Endothelial cell of umbilical vein (primary cell): Measurements from ENCODE around the gene FGD3. TPM values are rescaled to one million over a fixed set of nuclear protein-coding genes. Genes with fewer than 3 reads are reported as not detected.

ENCODE experiments used
- BruUV-seq: library from RNA; stranded (reverse); fragments of 400-500 nt; replicated peaks from 2 replicates; lab custom pipeline; 2021; lab: Mats Ljungman, UMichigan
- CTCF ChIA-PET: fragments of 300-600, 350-600 bp; sonication (Branson Sonifier 250); formaldehyde crosslinking; loops from one replicate; lab custom pipeline; 2021; ENCODE audit warnings: antibody characterized with exemption, inconsistent platforms; lab: Charles Lee
- POLR2A ChIA-PET: fragments of 300-600, 350-600 bp; sonication (Branson Sonifier 250); formaldehyde crosslinking; loops from one replicate; lab custom pipeline; 2021; ENCODE audit warnings: antibody characterized with exemption, inconsistent platforms; lab: Charles Lee
- DNase-seq: peaks from one replicate; pipeline ENCODE4 v3.0.0-alpha.2; 2011; ENCODE audit warnings: low read depth, low spot score
- FAIRE-seq: peaks from 2 replicates; lab custom pipeline; 2011; peaks lifted over from hg19 to GRCh38; lab: Jason Lieb, UNC
- H2AFZ ChIP-seq: 2 replicates; pipeline ENCODE4 v1.6.0; 2012; ENCODE audit warnings: low read depth, low read length, control low read depth, inconsistent platforms
- H3K27ac ChIP-seq: 2 replicates; pipeline ENCODE4 v1.5.1; 2011; ENCODE audit warnings: low read depth, mild to moderate bottlenecking, control low read depth, low read length, moderate library complexity; ENCODE audit not compliant: insufficient read depth
- H3K27me3 ChIP-seq, 2 experiments: 2 replicates each; pipeline versions ENCODE4 v1.6.0 to v1.6.1; 2011; ENCODE audit warnings: low read length in 2 of 2, mixed read lengths in 1 of 2; ENCODE audit not compliant: control insufficient read depth in 2 of 2, insufficient read depth in 2 of 2
- H3K36me3 ChIP-seq, 2 experiments: 2 replicates in 1 of 2; 3 replicates in 1 of 2; pipeline ENCODE4 v1.5.1; 2011; ENCODE audit warnings: low read length in 2 of 2, mild to moderate bottlenecking in 1 of 2, moderate library complexity in 1 of 2; ENCODE audit not compliant: control insufficient read depth in 2 of 2, insufficient read depth in 2 of 2; ENCODE audit errors: extremely low read depth in 1 of 2
- H3K4me1 ChIP-seq: 3 replicates; pipeline ENCODE4 v1.5.1; 2011; ENCODE audit warnings: mild to moderate bottlenecking, low read length; ENCODE audit not compliant: control insufficient read depth, insufficient read depth; ENCODE audit errors: extremely low read depth
- H3K4me2 ChIP-seq: 2 replicates; pipeline ENCODE4 v1.6.1; 2011; ENCODE audit warnings: low read length, control low read depth, mixed read lengths; ENCODE audit not compliant: insufficient read depth
- H3K4me3 ChIP-seq, 3 experiments: fragments of 200-600 bp in 1 of 3; sonication (generic), shearing (Covaris generic) in 1 of 3; replicated peaks in 1 of 3; 2 replicates each; pipeline ENCODE4 v1.5.1; 2011 to 2016; ENCODE audit warnings: control low read depth in 3 of 3, low read length in 3 of 3, mild to moderate bottlenecking in 2 of 3, inconsistent platforms in 1 of 3, low read depth in 1 of 3, moderate library complexity in 1 of 3; ENCODE audit not compliant: insufficient read depth in 1 of 3
- H3K79me2 ChIP-seq: 2 replicates; pipeline ENCODE4 v1.6.0; 2012; ENCODE audit warnings: low read length, inconsistent platforms; ENCODE audit not compliant: control insufficient read depth, insufficient read depth
- H3K9ac ChIP-seq: replicated peaks from 2 replicates; pipeline ENCODE3; 2011; ENCODE audit warnings: low read length, control low read depth; ENCODE audit not compliant: insufficient read depth; ENCODE audit errors: extremely low read depth
- H3K9me1 ChIP-seq: replicated peaks from 3 replicates; pipeline ENCODE4 v1.6.0; 2011; ENCODE audit warnings: mild to moderate bottlenecking, low read length; ENCODE audit not compliant: control insufficient read depth, insufficient read depth; ENCODE audit errors: extremely low read depth
- H3K9me3 ChIP-seq: replicated peaks from 2 replicates; pipeline ENCODE4 v1.5.1; 2012; ENCODE audit warnings: low read length, inconsistent platforms; ENCODE audit not compliant: control insufficient read depth, insufficient read depth
- H4K20me1 ChIP-seq: replicated peaks from 2 replicates; pipeline ENCODE3; 2011; ENCODE audit warnings: mild to moderate bottlenecking, low read length; ENCODE audit not compliant: control insufficient read depth, insufficient read depth; ENCODE audit errors: extremely low read depth
- CTCF ChIP-seq, 2 donors: IDR thresholded peaks; 1 replicate in 1 of 2; 2 replicates in 1 of 2; pipeline ENCODE4 v1.5.1; 2011; ENCODE audit warnings: low read length in 2 of 2, mild to moderate bottlenecking in 2 of 2, moderate library complexity in 2 of 2, control low read depth in 1 of 2, inconsistent platforms in 1 of 2, low read depth in 1 of 2; ENCODE audit not compliant: insufficient read depth in 1 of 2; ENCODE audit errors: extremely low read depth in 1 of 2
- EZH2 ChIP-seq: IDR thresholded peaks from 2 replicates; pipeline ENCODE4 v1.6.1; 2012; ENCODE audit warnings: borderline replicate concordance, low read depth, mild to moderate bottlenecking, moderate library complexity, low read length, inconsistent platforms; ENCODE audit not compliant: severe bottlenecking
- FOS ChIP-seq: IDR thresholded peaks from 2 replicates; pipeline ENCODE4 v1.6.1; 2011; ENCODE audit warnings: mild to moderate bottlenecking, low read length, moderate library complexity, borderline replicate concordance; ENCODE audit not compliant: insufficient read depth
- GATA2 ChIP-seq: IDR thresholded peaks from 2 replicates; pipeline ENCODE4 v1.7.0; 2011; ENCODE audit warnings: low read depth, mild to moderate bottlenecking, moderate library complexity, mixed read lengths, low read length; ENCODE audit not compliant: insufficient read length, insufficient read depth
- JUN ChIP-seq: IDR thresholded peaks from 2 replicates; pipeline ENCODE4 v1.6.1; 2011; ENCODE audit warnings: borderline replicate concordance, low read depth; ENCODE audit not compliant: insufficient read length, insufficient read depth
- MAX ChIP-seq: IDR thresholded peaks from 2 replicates; pipeline ENCODE4 v1.6.1; 2011; ENCODE audit not compliant: insufficient read depth, insufficient read length
- MYC ChIP-seq: IDR thresholded peaks from one replicate; pipeline ENCODE4 v1.6.1; 2011; ENCODE audit warnings: mild to moderate bottlenecking, low read depth, low read length
- POLR2A ChIP-seq: IDR thresholded peaks from 2 replicates; pipeline ENCODE4 v1.6.1; 2012; ENCODE audit warnings: low read depth, mild to moderate bottlenecking, control low read depth, low read length
- POLR2AphosphoS5 ChIP-seq: IDR thresholded peaks from 2 replicates; pipeline ENCODE4 v1.6.1; 2012; ENCODE audit warnings: low read depth, mild to moderate bottlenecking, control low read depth, low read length, moderate library complexity; ENCODE audit not compliant: insufficient read depth
- dilution Hi-C: fragments of 300-500 bp; cut with MboI; formaldehyde crosslinking; loops from one replicate; pipeline ENCODE4 v1.15.0; 2019; ENCODE audit warnings: low sequenced_read_pairs; ENCODE audit not compliant: extremely low pct_ligation_motif_present
- intact Hi-C: fragments of 100-400 bp; cut with micrococcal nuclease; formaldehyde crosslinking; loops from one replicate; pipeline ENCODE4 v1.10.0; 2022
- polyA plus RNA-seq, 4 experiments: library from polyadenylated mRNA; depleted of rRNA in 3 of 4; stranded (reverse) in 3 of 4; unstranded in 1 of 4; fragments of >200 nt; gene quantifications; 2 replicates each; pipeline versions ENCODE4 v1.2.1 to v1.2.3, GENCODE V29; 2011 to 2012; ENCODE audit warnings: missing spikeins in 1 of 4
- total RNA-seq: library from RNA; stranded (reverse); gene quantifications from 2 replicates; pipeline ENCODE4 v1.2.3, GENCODE V29; 2021

Gene FGD3
- total and polyA plus RNA-seq, 2 donors (not counting 3 experiments of a cell fraction or from before 2014, with no cell fraction given), result not detected

GRCh38 chr9:93061791-93062763 is 114.8 kb downstream of the FGD3 start:
- Histone ChIP-seq H3K4me2 (no peak overlapping the region), H3K9me3 (no peaks in the 10 kb centered on the region), H3K36me3 (no peaks in the 10 kb centered on the region), H3K27ac (no peak overlapping the region), H3K9ac (no peak overlapping the region), H3K79me2 (no peaks in the 10 kb centered on the region), H3K27me3 (peaks cover 0 to 2% of the 10 kb centered on the region in 2 experiments), H2AFZ (no peak overlapping the region), H3K4me1 (no peaks in the 10 kb centered on the region), H3K4me3 (no peak overlapping the region), H4K20me1 (no peaks in the 10 kb centered on the region), H3K9me1 (no peaks in the 10 kb centered on the region)
- TF ChIP-seq POLR2AphosphoS5, result no peak
- TF ChIP-seq JUN, result no peak
- TF ChIP-seq MAX, result no peak
- no peak for TF ChIP-seq GATA2
- no peak for TF ChIP-seq CTCF (IDR thresholded peaks at IDR 0.05; ENCODE audit: extremely low read depth in 1 of 2, insufficient read depth in 1 of 2, low read depth in 1 of 2, low read length in 2 of 2)
- no peak for TF ChIP-seq POLR2A
- TF ChIP-seq FOS, result no peak
- no peak for TF ChIP-seq MYC
- no peak for TF ChIP-seq EZH2
- no peak for DNase-seq
- ChIA-PET POLR2A (no interaction called here), CTCF (no interaction called here)
- BruUV-seq, result no TSS peak
- intact Hi-C loops (no loop called here), dilution Hi-C loops (no loop called here)
- no peak for FAIRE-seq
